Measurements from ENCODE around the gene IMPDH1. TPM values are rescaled to one million over a fixed set of nuclear protein-coding genes. Genes with fewer than 3 reads are reported as not detected.

The IMPDH1 gene
- total and polyA plus RNA-seq, 9 donors: 10.3 to 66.9 (median 23.4) TPM

GRCh38 chr7:128359336-128359735 lies 50.4 kb downstream of the IMPDH1 start:
- Histone ChIP-seq H3K27me3 (no peaks in the 10 kb centered on the region), H3K36me3 (no peaks in the 10 kb centered on the region), H3K27ac (no peak overlapping the region), H3K9me3 (no peaks in the 10 kb centered on the region), H3K4me1 (ENCODE audit: insufficient read depth) (peaks cover 1% of the 10 kb centered on the region), H3K4me3 (no peak overlapping the region)
- TF ChIP-seq EP300 (IDR thresholded peaks at IDR 0.05): no peak
- TF ChIP-seq POLR2A (IDR thresholded peaks at IDR 0.05): no peak
- TF ChIP-seq CTCF (IDR thresholded peaks at IDR 0.05): no peak
- no peak for DNase-seq
- 95 to 100% (median 95%) methylated on average over 2 to 12 of the region's 12 CpGs for WGBS, 3 donors
- intact Hi-C loops (cut with DNase I): no loop called here

GRCh38 chr7:128358233-128358632 lies 51.5 kb downstream of the IMPDH1 start:
- 85 to 93% (median 88%) methylated on average over 1 of the region's 1 CpG for WGBS, 3 donors
- H3K4me3 ChIP-seq: no peak overlapping the region
- peaks cover 1% of the 10 kb centered on the region for H3K4me1 ChIP-seq (ENCODE audit: insufficient read depth)
- no peaks in the 10 kb centered on the region for H3K27me3 ChIP-seq
- no peak for DNase-seq
- intact Hi-C loops (cut with DNase I): no loop called here
- H3K36me3 ChIP-seq: no peaks in the 10 kb centered on the region
- no peaks in the 10 kb centered on the region for H3K9me3 ChIP-seq
- H3K27ac ChIP-seq: no peak overlapping the region
- TF ChIP-seq POLR2A (IDR thresholded peaks at IDR 0.05) (no peak), EP300 (IDR thresholded peaks at IDR 0.05) (no peak), CTCF (IDR thresholded peaks at IDR 0.05) (no peak)

- no peak overlapping the region for H3K27ac ChIP-seq
- no peaks in the 10 kb centered on the region for H3K27me3 ChIP-seq
These were observed 52.6 kb downstream of the IMPDH1 start for GRCh38 chr7:128357217-128357613.

GRCh38 chr7:128356546-128357216 lies 53.1 kb downstream of the IMPDH1 start:
- no peak for DNase-seq
- H3K27me3 ChIP-seq: no peaks in the 10 kb centered on the region
- TF ChIP-seq POLR2A (IDR thresholded peaks at IDR 0.05): no peak
- TF ChIP-seq CTCF (IDR thresholded peaks at IDR 0.05): no peak
- no peak for TF ChIP-seq EP300 (IDR thresholded peaks at IDR 0.05)
- WGBS, 3 donors: 84 to 93% (median 85%) methylated on average over 2 of the region's 2 CpGs
- intact Hi-C loops (cut with DNase I): no loop called here
- no peaks in the 10 kb centered on the region for H3K36me3 ChIP-seq
- no peaks in the 10 kb centered on the region for H3K9me3 ChIP-seq
- H3K27ac ChIP-seq: no peak overlapping the region
- H3K4me1 ChIP-seq (ENCODE audit: insufficient read depth): peaks cover 4% of the 10 kb centered on the region
- H3K4me3 ChIP-seq: no peak overlapping the region

More at GRCh38 chr7:128357217-128357613, 52.6 kb downstream of the IMPDH1 start:
- no peaks in the 10 kb centered on the region for H3K36me3 ChIP-seq
- H3K4me1 ChIP-seq (ENCODE audit: insufficient read depth): peaks cover 3% of the 10 kb centered on the region
- H3K4me3 ChIP-seq: no peak overlapping the region
- 80 to 92% (median 90%) methylated on average over 6 of the region's 6 CpGs for WGBS, 3 donors
- intact Hi-C loops (cut with DNase I): no loop called here
- DNase-seq: no peak
- H3K9me3 ChIP-seq: no peaks in the 10 kb centered on the region
- TF ChIP-seq POLR2A (IDR thresholded peaks at IDR 0.05) (no peak), CTCF (IDR thresholded peaks at IDR 0.05) (no peak), EP300 (IDR thresholded peaks at IDR 0.05) (no peak)

Data from ovary (tissue), 9 donors.